GM19395 (cell line): ENCODE data around the gene EMP3.
"Not testable (repeated sequence)": the region's sequence is repeated elsewhere in the genome, so short reads cannot be mapped to it uniquely, and the experiment has no call there.

Experiments
- ATAC-seq: cut with Tn5 transposase; IDR thresholded peaks from one replicate; pipeline ENCODE4 v1.9.1; 2021; ENCODE audit warnings: mild to moderate bottlenecking, moderate library complexity; ENCODE audit not compliant: unreplicated experiment

Gene EMP3, protein sequence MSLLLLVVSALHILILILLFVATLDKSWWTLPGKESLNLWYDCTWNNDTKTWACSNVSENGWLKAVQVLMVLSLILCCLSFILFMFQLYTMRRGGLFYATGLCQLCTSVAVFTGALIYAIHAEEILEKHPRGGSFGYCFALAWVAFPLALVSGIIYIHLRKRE

DNA sequence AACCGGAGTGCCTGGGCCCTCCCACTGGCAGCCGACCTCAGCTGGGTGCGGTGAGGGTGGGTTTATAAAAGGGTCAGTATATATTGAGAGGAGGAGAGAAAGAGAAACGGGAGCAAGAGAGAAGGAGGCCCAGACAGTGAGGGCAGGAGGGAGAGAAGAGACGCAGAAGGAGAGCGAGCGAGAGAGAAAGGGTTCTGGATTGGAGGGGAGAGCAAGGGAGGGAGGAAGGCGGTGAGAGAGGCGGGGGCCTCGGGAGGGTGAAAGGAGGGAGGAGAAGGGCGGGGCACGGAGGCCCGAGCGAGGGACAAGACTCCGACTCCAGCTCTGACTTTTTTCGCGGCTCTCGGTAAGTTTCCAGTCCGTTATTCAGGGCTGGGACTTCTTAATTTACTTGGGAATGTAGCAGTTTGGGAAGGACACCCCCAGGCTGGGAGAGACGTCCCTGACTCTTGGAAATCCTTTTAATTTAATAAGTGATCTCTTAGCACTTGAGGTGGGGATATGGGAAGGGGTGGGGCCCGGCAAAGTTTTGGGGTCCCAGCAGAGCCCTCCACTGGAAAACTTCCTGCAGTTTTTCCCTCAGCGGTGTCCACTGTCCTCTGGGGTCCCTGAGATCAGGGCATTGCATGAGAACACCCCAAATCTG, at the start of gene EMP3:
Gene EMP3 (plus strand): TSS at position 288 of the 646 bp plus-strand sequence. CDS start 1,293 bp downstream, outside the sequence.
- ATAC-seq: no peak

DNA sequence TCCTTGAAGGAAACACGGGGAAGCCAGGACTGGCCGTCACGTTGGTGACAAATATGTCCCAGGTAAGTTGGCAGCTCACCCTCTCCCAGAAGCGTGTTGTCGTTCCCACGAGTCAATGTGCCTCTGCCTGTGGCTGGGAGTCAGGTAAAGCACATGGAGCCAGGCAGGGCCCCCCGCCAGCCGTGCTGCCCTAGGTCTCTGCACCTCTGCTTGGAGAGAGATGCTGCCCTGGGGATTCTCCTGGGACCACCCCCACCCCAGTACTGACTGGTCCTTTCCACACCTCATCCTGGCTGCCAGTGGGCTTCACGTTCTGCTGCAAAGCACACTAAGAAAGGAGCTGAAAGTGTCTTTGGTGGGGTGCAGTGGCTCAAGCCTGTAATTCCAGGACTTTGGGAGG, 45.6 kb upstream of the EMP3 start:
- no peak for ATAC-seq

DNA sequence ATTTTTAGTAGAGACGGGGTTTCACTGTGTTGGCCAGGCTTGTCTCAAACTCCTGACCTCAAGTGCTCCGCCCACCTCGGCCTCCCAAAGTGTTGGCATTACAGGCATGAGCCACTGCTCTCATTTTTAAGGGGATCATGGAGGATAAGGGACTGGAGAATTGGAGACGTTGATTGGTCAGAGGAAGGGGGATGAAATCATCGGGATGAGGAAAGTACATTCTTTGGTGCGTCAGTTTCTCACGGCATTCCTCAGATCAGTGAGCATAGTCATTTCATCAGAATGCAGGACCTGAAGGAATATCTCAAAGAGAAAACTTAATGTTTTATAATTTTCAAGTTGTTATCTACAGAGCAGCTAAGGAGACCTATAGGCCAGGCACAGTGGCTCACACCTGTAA, 41.4 kb upstream of the EMP3 start:
- no peak for ATAC-seq

DNA sequence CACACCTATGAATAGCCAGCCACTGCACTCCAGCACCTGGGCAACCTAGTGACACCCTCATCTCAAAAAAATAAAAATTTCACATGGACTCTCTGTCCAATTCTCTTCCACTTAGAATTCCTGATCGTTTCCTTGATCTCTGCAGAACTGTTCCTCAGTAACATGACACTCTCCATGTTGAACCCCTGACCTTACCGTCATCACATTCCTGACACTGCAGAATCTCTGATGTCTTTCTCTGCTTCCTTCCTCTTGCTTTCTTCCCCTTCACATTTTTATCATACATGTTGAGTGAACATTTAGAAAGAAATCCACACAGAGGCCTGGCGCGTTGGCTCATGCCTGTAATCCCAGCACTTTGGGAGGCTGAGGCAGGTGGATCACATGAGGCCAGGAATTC, 40.5 kb upstream of the EMP3 start:
- ATAC-seq: no peak

DNA sequence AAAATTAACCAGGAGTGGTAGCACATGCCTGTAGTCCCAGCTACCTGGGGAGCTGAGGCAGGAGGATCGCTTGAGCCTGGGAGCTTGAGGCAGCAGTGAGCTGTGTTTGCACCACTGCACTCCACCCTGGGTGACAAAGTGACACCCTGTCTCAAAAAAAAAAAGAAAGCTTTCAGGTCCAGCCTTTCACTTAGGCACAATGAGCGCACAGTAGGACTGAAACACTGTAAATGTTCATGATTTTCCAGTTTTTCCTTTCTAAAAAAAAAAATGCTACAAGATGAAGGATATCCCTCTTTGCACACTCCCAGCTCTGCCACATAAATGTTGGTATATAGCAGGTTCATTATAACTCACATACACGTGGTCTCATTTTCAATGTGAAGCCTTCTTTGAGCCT, 37.6 kb upstream of the EMP3 start:
- ATAC-seq: no peak

DNA sequence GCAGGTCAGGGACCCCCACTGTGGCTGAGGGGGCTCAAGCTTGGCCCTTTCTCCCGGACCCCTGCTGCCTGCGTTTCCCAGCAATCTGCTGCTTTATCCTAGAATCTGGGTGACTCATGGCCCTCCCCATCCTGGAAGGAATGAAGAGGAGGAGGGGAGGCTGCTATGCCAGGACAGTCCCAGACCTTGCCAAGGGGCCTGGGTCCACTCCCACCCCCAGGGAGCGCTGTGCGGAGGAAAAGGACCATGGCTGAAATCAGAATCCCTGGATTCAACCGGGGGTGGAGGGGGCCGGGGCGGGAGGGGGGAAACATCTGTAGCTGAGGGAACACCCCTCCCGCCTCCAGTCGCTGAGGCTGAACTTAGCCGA, 35.0 kb upstream of the EMP3 start:
- ATAC-seq: no peak

DNA sequence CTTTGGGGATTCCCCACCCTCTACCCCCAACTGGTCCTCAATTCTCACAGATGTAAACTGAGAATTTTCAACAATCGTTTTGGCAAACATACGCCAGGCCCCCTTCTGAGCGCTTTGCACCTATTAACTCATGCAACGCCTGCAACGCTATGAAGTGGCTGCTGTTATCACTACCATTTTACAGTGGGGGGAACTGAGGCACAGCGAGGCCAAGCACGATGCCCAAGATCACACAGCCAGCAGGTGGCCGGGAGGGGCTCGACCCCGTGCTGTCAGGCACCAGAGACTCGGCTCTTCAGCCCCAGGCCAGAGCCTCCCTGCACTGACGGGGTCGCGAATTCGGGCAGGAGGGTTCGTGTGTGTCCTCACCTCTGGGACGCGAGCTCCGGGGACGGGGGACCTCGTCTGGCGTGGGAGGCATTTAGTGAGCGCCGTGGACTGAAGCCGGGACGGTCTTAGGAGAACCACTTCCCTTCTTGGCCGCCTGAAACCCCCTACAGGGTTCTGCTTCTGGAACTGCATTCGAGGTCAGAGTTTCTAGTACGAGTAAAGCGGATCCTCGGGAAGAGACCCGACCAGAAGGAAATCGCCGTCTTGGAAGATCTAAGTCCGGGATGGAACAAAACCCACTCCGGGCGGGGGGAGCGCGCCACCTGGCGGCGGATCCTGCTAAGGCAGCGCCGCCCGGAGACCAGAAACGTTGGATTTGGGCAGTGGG, 34.4 kb upstream of the EMP3 start:
- no peak for ATAC-seq

DNA sequence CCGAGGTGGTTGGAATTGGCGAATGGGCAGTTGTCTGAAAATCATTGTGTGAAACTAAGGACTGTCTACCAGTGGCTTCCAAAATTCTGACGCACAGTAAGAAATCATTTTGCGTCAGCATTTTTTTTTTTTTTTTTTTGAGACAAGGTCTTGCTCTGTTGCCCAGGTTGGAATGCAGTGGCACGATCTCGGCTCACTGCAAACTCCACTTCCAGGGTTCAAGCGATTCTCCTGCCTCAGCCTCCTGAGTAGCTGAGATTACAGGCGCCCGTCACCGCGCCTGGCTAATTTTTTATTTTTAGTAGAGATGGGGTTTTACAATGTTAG, 33.9 kb upstream of the EMP3 start:
- ATAC-seq: not testable (repeated sequence)

DNA sequence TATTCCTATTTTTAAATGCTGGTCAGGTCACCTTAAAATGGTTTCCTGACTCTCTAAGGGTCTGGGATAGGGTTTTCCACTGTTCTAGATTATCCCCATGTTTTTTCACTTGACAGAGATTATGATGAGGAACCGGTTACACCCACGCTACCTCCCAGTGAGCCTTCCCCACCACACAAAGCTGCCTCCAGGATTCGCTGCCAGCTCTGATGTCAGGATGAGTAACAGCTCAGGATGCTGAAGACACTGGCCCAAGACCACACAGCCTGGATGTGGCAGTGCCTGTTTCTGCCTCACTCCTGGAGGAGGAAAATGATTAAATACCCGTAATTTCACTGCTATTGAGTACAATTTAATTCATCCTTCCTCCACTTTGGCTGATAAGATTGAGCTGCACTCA, 32.6 kb upstream of the EMP3 start:
- no peak for ATAC-seq

DNA sequence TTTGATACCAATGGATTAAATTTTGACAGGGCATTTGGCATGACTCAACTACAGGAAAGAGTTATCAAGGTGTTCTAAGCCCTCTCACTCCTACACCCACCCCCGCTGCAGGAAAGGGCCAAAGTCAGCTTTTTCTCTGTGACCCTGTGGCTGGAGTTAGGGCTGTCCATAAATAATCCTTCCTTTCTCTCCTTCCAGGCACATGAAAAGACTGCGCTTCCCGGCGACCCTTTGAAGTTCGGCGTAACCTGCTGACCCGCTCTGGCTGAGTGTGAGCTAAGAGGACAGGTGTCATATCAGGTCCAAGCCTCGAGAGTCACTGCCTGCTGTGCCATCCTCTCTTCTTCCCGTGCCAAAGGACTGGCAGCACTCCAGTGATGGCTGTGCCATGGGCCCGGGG, 29.9 kb upstream of the EMP3 start:
- no peak for ATAC-seq

DNA sequence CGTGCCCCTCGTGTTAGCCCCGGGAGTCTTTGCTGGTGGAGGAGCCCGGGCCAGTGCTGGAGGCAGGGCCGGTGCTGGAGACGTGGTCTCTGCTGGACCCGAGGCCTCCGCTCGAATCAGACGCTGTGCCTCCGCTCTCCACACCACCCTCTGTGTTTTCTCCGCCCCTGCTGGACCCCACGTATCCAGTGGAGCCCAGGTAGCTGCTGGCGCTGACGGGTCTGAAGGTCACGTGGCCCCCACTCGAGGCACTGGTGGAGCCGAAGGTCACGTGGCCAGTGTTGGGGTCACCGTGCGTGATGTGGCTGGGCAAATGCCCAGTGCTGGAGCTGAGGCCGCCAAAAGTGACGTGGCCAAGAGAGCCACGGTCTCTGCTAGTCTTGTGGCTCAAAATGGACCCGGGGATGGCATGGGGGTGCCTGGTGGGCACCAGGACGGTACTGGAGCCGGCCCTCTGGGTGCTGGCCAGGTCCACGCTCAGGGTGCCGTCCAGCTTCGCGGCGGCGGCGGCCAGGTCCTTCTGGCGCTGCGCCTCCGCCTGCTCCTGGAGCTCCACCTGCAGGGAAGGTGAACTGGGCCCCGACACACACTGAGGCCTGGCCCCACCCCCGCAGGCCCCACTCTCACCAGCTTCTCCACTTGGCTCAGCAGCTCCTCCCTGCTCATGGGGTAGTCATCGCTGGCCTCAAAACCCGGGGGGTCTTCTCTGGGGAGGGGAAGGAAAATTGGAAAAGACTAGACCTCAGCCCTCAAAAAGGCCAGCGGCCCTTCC, 28.2 kb upstream of the EMP3 start:
- ATAC-seq: no peak

DNA sequence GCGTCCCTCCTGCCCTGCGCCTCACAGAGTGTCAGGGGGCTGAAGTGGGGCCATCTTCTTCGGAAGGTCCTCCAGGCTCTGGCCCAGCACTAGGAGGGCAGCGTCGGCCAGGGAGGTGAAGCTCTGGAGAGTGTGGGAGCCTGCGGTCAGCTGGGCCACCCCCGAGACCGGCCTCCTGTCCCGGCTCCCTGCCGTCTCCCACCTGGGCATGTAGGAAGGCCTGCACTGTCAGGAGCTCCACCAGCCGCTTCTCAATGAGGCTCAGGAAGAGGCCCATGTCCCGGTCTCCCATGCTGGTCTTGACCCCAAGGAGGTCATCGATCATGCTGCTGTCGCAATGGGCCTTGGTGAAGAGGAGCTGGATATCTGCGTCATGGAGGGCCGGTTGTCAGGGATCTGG, 27.4 kb upstream of the EMP3 start:
- ATAC-seq: no peak

DNA sequence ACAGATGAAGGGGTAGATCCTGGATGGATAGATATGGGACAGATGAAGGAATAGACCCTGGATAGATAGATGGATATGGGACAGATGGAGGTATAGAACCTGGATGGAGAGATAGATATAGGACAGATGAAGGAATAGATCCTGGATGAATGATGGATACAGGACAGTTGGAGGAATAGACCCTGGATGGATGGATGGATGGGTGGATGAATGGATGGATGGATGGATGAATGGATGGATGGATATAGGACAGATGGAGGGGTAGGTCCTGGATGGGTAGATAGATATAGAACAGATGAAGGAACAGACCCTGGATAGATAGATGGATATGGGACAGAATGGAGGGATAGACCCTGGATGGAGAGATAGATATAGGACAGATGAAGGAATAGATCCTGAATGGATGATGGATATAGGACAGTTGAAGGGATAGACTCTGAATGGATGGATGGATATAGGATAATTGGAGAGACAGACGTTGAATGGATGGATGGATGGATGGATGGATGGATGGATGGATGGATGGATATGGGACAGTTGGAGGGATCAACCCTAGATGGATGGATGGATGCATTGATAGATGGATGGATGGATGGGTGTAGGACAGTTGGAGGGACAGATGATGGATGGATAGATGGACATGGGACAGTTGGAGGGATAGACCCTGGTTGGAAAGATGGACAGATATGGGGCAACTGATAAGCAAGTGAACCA, 23.3 kb upstream of the EMP3 start:
- no peak for ATAC-seq

DNA sequence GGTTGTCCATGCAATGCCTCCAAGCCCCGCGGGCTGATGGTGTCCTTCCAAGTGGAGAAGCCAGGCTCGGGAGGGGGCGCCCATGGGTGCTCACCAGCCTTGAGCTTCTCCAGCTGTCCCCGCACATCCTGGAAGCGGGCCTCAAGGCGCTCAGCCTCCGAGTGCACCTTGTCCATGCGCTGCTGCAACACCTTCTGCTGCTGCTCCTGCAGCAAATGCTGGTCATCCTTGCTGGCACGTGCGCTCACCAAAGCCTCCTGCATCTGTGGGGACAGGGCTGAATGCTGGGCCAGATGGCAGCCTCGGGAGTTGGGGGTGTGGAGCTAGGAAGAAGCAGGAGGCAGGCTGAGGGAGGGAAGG, 22.8 kb upstream of the EMP3 start:
- ATAC-seq: no peak

DNA sequence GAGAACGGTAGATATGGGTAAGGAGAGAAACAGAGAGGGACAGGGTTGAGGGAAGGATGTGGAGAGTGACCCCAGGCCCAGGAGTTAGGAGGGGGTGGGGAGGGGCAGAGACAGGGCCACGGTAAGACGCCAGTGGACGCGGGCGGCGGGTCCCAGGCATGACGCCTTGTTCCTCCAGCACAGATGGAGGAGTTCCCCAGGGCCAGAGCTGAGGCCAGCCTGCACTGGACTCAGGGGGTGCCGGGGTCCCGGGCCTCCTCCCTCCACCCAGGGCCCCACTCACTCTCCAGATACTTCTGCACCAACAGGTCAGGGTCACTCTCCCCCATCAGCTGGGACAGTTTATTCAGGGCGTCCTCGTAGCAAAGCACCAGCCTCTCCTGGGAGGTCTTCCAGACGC, 22.0 kb upstream of the EMP3 start:
- no peak for ATAC-seq

DNA sequence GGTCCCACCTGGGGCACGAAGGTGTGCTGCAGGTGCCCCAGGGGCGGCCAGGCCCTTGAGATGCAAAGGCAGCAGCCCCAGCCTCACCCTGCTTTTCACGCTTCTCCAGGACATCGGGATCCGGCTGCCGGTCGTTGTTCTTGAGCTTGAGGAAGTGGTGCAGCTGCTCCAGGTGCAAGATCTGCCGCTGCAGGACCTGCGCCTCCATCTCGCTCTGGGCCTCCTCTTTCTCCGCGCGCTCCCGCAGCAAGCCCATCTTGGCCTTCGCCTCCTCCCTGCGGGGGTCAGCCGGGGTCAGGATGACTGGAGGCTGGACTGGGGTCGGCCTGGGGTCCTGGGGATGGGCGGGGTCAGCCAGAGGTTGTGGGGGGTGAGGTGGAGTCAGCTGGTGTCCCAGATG, 21.5 kb upstream of the EMP3 start:
- no peak for ATAC-seq

DNA sequence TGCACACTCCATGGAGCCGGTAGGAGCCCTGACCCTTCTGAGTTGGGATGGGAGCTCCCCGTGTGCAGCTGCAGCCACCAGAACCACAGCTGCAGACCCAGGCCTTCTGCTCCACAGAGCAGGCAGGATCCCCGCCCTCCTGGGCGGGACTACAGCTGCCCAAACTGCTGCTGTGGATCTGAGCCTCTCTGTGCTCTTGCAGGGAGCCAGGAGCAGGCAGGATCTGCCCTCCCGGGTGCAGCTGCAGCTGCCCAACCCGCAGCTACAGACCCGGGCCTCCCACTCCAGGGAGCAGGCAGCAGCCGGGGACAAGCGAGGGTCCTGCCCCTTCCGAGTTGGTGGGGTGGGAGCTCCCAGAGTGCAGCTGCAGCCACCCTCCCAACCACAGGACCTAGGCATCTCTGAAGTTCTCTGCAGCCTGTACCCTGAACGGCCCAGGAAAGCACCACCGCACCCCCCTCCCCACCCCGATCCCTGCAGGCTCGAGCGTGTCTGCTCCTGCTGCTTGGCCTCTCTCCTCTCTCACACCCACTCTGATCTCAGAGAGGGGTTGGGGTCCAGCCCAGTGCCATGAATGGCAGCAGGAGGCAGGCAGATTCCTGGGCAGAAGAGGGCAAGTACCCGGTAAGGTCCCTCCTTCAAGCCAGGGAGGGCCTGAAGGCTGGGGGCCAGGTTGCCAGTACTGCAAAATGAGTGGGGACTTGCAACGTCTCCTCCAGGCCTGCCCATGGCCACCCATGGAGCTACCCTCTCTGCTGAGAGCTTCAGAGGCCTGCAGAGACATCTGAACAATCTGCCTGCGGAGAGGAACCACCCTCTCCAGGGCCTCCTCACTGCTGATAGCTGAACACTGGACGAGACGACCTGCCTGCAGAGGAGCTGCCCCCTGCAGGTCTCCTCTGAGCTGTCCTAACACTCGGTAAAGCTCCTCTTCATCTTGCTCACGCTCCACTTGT, 16.4 kb upstream of the EMP3 start:
- no peak for ATAC-seq

DNA sequence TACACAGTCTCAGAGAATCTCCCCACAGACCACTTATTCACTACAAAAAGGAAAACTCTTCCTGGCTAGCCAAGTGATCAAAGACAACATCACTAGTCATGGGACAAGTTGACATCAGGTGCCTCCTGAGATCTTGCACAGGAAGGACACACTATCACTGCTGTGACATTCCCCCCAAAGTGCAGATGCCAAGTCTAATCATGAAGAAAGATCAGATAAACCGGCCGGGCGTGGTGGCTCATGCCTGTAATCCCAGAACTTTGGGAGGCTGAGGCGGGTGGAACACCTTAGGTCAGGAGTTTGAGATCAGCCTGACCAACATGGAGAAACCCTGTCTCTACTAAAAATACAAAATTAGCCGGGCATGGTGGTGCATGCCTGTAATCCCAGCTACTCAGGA, 15.6 kb upstream of the EMP3 start:
- not testable (repeated sequence) for ATAC-seq

DNA sequence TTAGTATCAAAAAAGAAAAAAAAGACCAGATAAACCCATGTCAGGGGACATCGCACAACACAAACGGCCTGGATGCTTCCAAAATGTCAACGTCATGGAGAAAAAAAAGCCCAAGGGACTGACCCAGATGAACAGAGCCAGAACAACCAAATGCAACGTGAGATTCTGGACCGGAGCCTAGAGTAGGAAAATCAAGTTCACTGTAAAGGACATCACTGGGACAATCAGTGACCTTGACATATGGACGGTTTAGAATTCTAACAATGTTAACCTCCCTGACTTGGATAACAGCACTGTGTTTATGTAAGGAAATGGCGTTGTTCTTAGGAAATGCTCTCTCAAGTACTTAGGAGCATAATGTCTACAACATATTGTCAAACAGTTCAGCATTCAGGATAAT, 15.1 kb upstream of the EMP3 start:
- ATAC-seq: no peak

DNA sequence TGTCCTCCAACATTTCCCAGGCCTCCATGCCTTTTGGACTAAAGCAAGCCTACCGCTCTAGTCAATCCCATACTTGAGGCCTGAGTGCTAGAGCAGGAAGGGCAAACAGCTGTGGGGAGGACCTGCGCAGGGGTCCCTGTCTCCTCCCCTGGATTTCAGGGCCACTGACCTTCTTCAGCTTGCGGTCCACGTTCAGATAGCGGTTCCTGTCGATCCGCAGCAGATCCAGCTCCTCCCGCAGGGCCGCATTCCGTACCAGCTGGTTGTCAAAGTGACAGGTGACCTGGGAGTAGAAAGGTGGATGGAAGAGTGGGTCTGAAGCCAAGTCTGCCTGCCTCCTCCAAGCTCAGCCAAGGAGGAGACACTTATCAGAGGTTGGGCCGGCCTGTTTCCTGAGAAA, 14.0 kb upstream of the EMP3 start:
- ATAC-seq: no peak
